ENCODE measurements around the gene ELF1. TPM values are rescaled to one million over a fixed set of nuclear protein-coding genes. Genes with fewer than 3 reads are reported as not detected.
"Not testable (repeated sequence)": the region's sequence is repeated elsewhere in the genome, so short reads cannot be mapped to it uniquely, and the experiment has no call there.

Gene ELF1
- total RNA-seq, 1 experiment from 2014 or later = 36.0 TPM

DNA sequence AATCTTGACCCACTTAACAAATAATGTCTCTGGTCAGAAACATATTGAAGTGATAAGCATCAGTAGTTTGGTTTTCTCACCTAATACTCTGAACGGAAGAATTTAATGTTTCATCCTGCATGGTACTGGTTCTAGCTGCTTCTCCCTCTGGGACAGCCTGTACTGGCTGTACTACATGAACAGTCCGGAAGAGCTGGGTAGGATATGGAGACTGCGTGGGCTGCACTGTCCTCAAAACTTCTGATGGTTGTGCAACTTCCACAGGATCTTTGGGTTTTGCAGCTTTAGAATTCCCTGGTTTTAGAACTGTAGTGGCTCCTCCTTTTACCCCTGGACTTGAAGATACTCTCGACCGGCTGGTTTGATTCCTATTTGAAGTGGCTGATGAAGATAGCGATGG, 78.3 kb downstream of the ELF1 start:
- POLR2A ChIA-PET (ENCODE audit: unreplicated experiment) = interaction anchor here (0.6 kb wide), 1 partner anchor 88 kb away, joined by 4 read pairs; no protein-coding TSS in a partner anchor
- BruUV-seq (replicated peaks) = no TSS peak
- DNase-seq = no peak
- H3K9me2 ChIP-seq (ENCODE audit: insufficient read depth) = no peaks in the 10 kb centered on the region
- no peaks in the 10 kb centered on the region; the same call in 1 of the 2 replicates for H3K36me3 ChIP-seq (ENCODE audit: low read depth)
- H3K4me2 ChIP-seq = no peak overlapping the region
- H3K79me2 ChIP-seq (ENCODE audit: low read depth) = no peaks in the 10 kb centered on the region
- H3K4me3 ChIP-seq = no peak overlapping the region
- H3K4me1 ChIP-seq (replicated peaks; ENCODE audit: insufficient read depth) = no peaks in the 10 kb centered on the region
- no peaks in the 10 kb centered on the region for H3K9me3 ChIP-seq (ENCODE audit: insufficient read depth, low read depth)
- TF ChIP-seq CTCF (conservative IDR thresholded peaks at IDR 0.05) (no peak), EZH2 (IDR thresholded peaks at IDR 0.05; ENCODE audit: low read depth) (no peak)
- CTCF ChIA-PET = no interaction called here
- no peak overlapping the region for H2AFZ ChIP-seq
- H3K27me3 ChIP-seq (ENCODE audit: insufficient read depth, low read depth) = no peaks in the 10 kb centered on the region
- intact Hi-C loops (cut with micrococcal nuclease; ENCODE audit: unreplicated experiment) = no loop called here
- H4K20me1 ChIP-seq (ENCODE audit: insufficient read depth) = no peaks in the 10 kb centered on the region; the same call in 1 of the 2 replicates
- H3K27ac ChIP-seq = no peak overlapping the region
- H3F3A ChIP-seq (ENCODE audit: insufficient read depth, low read depth) = no peaks in the 10 kb centered on the region

GRCh38 chr13:40933508-40934204, 85.5 kb downstream of the ELF1 start:
- no peak overlapping the region for H2AFZ ChIP-seq
- H3K27me3 ChIP-seq (ENCODE audit: insufficient read depth, low read depth) = no peaks in the 10 kb centered on the region
- no peak overlapping the region for H3K27ac ChIP-seq
- H4K20me1 ChIP-seq (ENCODE audit: insufficient read depth) = no peaks in the 10 kb centered on the region; the same call in 1 of the 2 replicates
- no peaks in the 10 kb centered on the region for H3K9me2 ChIP-seq (ENCODE audit: insufficient read depth)
- POLR2A ChIA-PET (ENCODE audit: unreplicated experiment) = no interaction called here
- TF ChIP-seq CTCF (conservative IDR thresholded peaks at IDR 0.05) (no peak), EZH2 (IDR thresholded peaks at IDR 0.05; ENCODE audit: low read depth) (no peak)
- H3K79me2 ChIP-seq (ENCODE audit: low read depth) = no peaks in the 10 kb centered on the region
- no peak for DNase-seq
- no peak overlapping the region for H3K4me3 ChIP-seq
- H3K36me3 ChIP-seq (ENCODE audit: low read depth) = no peaks in the 10 kb centered on the region
- BruUV-seq (replicated peaks) = no TSS peak
- no peaks in the 10 kb centered on the region for H3K9me3 ChIP-seq (ENCODE audit: insufficient read depth, low read depth)
- intact Hi-C loops (cut with micrococcal nuclease; ENCODE audit: unreplicated experiment) = no loop called here
- CTCF ChIA-PET = no interaction called here
- no peaks in the 10 kb centered on the region for H3K4me1 ChIP-seq (replicated peaks; ENCODE audit: insufficient read depth)
- no peak overlapping the region for H3K4me2 ChIP-seq
- no peaks in the 10 kb centered on the region for H3F3A ChIP-seq (ENCODE audit: insufficient read depth, low read depth)

DNA sequence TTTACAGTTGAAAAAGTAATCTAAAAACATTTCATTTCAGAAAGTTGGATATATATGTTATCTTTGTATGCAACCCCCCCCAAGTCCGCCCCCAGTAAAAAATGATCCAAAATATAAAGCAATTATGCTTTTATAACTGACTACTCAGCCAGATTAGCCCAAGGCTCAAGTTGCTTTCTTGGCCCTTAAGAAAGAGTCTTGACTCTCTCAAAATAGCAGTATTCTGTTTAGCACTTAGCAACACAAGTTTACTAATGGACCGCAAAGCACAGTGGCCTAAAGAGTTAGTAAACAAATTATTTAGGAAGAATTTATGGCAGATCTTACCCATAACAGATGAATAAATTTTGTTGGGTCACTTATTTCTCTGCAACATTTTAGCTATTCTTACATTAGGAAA, 86.9 kb downstream of the ELF1 start:
- no peaks in the 10 kb centered on the region for H3K4me1 ChIP-seq (replicated peaks; ENCODE audit: insufficient read depth)
- no peaks in the 10 kb centered on the region for H3K36me3 ChIP-seq (ENCODE audit: low read depth)
- no peaks in the 10 kb centered on the region for H3K9me3 ChIP-seq (ENCODE audit: insufficient read depth, low read depth)
- ChIA-PET POLR2A (ENCODE audit: unreplicated experiment) (no interaction called here), CTCF (no interaction called here)
- no peaks in the 10 kb centered on the region for H3K27me3 ChIP-seq (ENCODE audit: insufficient read depth, low read depth)
- intact Hi-C loops (cut with micrococcal nuclease; ENCODE audit: unreplicated experiment) = no loop called here
- no TSS peak for BruUV-seq (replicated peaks)
- no peak for DNase-seq
- H3K27ac ChIP-seq = no peak overlapping the region
- H3K79me2 ChIP-seq (ENCODE audit: low read depth) = no peaks in the 10 kb centered on the region
- H3K4me3 ChIP-seq = no peak overlapping the region
- no peak overlapping the region for H2AFZ ChIP-seq
- no peak overlapping the region for H3K4me2 ChIP-seq
- H3K9me2 ChIP-seq (ENCODE audit: insufficient read depth) = no peaks in the 10 kb centered on the region
- no peaks in the 10 kb centered on the region for H3F3A ChIP-seq (ENCODE audit: insufficient read depth, low read depth)
- no peaks in the 10 kb centered on the region; the same call in 1 of the 2 replicates for H4K20me1 ChIP-seq (ENCODE audit: insufficient read depth)
- no peak for TF ChIP-seq EZH2 (IDR thresholded peaks at IDR 0.05; ENCODE audit: low read depth)

- H3K79me2 ChIP-seq (ENCODE audit: low read depth) = no peaks in the 10 kb centered on the region
- no peaks in the 10 kb centered on the region for H3K27me3 ChIP-seq (ENCODE audit: insufficient read depth, low read depth)
- H3K9me3 ChIP-seq (ENCODE audit: insufficient read depth, low read depth) = no peaks in the 10 kb centered on the region
- H3K36me3 ChIP-seq (ENCODE audit: low read depth) = no peaks in the 10 kb centered on the region
- intact Hi-C loops (cut with micrococcal nuclease; ENCODE audit: unreplicated experiment) = no loop called here
- no peaks in the 10 kb centered on the region for H3K4me1 ChIP-seq (replicated peaks; ENCODE audit: insufficient read depth)
- no peak for DNase-seq
- no peak overlapping the region for H2AFZ ChIP-seq
- TF ChIP-seq EZH2 (IDR thresholded peaks at IDR 0.05; ENCODE audit: low read depth) (no peak), CTCF (conservative IDR thresholded peaks at IDR 0.05) (no peak)
- no peaks in the 10 kb centered on the region for H3F3A ChIP-seq (ENCODE audit: insufficient read depth, low read depth)
- CTCF ChIA-PET = no interaction called here
- no peak overlapping the region for H3K4me2 ChIP-seq
- no peak overlapping the region for H3K4me3 ChIP-seq
- no peak overlapping the region for H3K27ac ChIP-seq
- POLR2A ChIA-PET (ENCODE audit: unreplicated experiment) = no interaction called here
- no TSS peak for BruUV-seq (replicated peaks)
- H4K20me1 ChIP-seq (ENCODE audit: insufficient read depth) = no peaks in the 10 kb centered on the region; the same call in 1 of the 2 replicates
- no peaks in the 10 kb centered on the region for H3K9me2 ChIP-seq (ENCODE audit: insufficient read depth)
Observed at GRCh38 chr13:40931719-40932118, 87.4 kb downstream of the ELF1 start.

DNA sequence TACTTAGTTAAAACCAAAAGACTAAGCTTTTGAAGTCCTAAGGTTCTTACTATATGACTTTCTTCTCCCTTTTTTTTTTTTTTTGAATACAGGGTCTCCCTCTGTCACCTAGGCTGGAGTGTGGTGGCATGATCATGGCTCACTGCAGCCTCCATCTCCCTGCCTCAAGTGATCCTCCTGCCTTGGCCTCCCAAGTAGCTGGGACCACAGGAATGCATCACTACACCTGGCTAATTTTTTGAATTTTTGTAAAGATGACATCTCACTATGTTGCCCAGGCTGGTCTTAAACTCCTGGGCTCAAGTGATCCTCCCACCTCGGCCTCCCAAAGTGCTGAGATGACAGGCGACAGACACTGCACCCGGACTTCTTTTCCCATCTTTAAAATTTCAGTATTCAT, 89.2 kb downstream of the ELF1 start:
- H3K9me2 ChIP-seq (ENCODE audit: insufficient read depth); BruUV-seq (replicated peaks); H3K27me3 ChIP-seq (ENCODE audit: insufficient read depth, low read depth); DNase-seq; intact Hi-C loops (cut with micrococcal nuclease; ENCODE audit: unreplicated experiment); H2AFZ ChIP-seq; H3K4me3 ChIP-seq; H3K79me2 ChIP-seq (ENCODE audit: low read depth); H3K4me2 ChIP-seq; CTCF ChIA-PET; H3K4me1 ChIP-seq (replicated peaks; ENCODE audit: insufficient read depth); H3K36me3 ChIP-seq (ENCODE audit: low read depth); H3F3A ChIP-seq (ENCODE audit: insufficient read depth, low read depth); H3K27ac ChIP-seq; POLR2A ChIA-PET (ENCODE audit: unreplicated experiment); H3K9me3 ChIP-seq (ENCODE audit: insufficient read depth, low read depth); H4K20me1 ChIP-seq (ENCODE audit: insufficient read depth): not testable (repeated sequence)

Measured in PC-9 (cell line).